Medulla oblongata (tissue), 1 donor: Measurements from ENCODE around the gene ANTXR1.

Experiments used
- DNase-seq: peaks from one replicate; pipeline ENCODE4 v3.0.0-alpha.2; 2015; ENCODE audit errors: extremely low spot score

The ANTXR1 gene

DNA sequence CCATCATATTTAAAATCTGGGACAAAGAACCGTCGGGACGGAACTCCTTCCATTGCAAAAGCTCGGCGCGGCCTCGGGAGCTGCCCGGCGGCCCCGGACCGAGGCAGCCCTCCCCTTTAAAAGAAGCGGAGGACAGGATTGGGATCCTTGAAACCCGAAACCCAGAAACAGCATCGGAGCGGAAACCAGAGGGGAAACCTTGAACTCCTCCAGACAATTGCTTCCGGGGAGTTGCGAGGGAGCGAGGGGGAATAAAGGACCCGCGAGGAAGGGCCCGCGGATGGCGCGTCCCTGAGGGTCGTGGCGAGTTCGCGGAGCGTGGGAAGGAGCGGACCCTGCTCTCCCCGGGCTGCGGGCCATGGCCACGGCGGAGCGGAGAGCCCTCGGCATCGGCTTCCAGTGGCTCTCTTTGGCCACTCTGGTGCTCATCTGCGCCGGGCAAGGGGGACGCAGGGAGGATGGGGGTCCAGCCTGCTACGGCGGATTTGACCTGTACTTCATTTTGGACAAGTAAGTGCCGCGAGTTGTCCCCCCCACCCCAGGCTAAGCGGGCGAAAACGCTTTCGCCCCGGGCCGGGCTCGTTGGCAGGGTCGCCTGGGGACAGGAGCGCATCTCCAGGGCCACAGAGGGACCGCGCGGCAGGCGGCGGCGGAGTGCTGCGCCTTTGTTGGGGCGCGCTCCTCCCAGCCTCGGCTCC lies at the start of gene ANTXR1:
Gene ANTXR1 (plus strand): TSS at position 38 of the 698 bp plus-strand sequence. CDS start 321 bp downstream, at position 359.
- DNase-seq: peak; percentile 58

DNA sequence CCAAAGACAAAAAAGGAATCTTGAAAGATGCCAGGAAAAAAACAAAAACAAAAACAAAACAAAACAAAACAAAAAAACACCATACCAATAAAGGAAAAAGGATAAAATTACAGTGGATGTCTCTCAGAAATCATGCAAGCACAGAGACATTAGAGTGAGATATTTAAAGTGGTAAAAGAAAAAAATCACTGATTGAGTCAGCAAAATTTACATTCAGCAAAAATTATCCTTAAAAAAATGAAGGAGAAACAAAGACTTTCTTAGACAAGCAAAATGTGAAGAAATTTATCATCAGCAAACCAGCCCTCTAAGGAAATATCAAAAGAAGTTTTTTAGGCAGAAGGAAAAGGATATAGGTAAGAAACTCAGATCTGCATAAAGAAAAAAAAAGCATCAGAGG lies 48.7 kb upstream of the ANTXR1 start:
- no peak for DNase-seq

DNA sequence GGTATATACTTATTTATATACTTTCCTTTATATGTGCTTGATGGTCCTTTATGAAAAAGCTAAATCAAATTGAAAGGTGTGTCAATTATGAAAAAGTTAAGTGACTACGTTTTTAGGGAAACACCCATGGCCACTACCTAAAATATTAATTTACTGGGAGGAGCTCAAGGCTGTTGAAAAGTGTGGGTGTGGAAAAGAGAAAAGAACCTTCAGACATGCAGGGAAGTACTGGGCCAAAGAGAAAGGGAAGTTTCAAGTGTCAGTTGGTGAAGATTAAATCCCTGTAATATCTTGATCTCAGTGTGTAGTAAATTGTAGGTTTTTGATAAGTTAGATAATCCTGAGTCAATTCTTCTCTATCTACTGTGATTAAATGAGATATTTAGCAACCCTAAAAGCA lies 44.8 kb upstream of the ANTXR1 start:
- no peak for DNase-seq

DNA sequence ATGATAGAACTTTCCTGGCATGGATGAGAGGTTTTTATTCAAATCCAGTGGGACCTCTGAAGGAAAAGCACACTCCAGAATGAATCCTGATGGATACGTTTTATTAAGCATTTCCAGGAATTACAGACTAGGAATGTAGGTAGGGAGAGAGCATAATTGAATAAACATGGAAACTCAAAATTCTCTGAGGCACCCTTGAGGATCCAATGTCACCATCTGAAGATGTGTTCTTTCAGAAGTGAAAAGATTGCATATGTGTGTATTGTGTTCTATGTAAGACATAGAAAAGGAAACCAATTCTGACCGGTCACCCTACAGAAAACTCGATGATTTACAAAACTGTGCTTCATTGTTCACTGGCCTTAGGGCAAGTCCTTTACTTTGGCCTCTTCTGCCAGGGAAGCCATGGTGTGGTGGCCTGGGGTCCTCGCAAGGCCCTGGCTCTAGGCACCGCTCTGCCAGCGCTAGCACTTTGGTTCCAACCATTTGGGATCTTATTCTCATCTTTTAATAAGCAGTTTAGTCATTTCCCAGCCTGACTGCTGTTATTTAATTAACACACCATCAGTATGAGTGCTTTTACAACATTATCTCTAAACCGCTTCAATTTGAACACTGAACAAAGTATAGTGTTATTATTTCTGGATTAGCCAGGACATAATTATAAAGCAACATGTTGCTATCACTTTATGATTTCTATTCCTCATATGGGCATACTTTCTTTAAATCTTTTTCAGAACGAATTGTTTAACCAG lies 43.1 kb upstream of the ANTXR1 start:
- no peak for DNase-seq

DNA sequence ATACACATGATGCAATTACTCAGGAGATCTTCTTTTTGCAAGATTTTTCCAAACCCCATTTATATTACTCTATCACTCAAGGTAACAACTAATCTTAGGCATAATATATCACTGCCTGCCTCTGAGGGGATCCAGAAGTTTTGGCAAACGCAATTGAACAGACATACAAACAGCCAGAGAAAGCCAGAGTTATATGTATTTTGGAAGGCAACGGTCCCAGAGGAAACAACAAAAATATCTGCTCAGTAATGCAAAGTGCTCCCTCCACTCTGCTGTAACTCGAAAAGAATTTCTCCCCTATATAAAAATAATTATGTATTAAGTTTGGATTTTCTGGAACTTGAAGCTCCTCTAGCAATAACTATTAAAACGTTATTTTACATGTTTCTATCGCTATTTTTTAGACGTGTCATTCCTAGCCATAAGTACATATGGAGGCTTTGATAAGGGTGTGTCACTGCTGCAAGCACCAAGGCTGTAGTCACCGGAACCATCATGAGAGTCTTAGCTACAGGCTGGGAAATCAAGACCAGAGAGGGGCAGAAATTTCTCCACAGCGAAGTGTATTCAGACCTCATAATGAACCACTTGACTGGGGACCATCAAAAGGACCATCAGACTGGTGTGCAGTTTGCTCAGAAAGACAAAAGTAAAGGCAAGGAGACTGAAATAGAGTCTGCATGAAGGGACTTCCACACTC lies 42.3 kb upstream of the ANTXR1 start:
- DNase-seq: no peak

DNA sequence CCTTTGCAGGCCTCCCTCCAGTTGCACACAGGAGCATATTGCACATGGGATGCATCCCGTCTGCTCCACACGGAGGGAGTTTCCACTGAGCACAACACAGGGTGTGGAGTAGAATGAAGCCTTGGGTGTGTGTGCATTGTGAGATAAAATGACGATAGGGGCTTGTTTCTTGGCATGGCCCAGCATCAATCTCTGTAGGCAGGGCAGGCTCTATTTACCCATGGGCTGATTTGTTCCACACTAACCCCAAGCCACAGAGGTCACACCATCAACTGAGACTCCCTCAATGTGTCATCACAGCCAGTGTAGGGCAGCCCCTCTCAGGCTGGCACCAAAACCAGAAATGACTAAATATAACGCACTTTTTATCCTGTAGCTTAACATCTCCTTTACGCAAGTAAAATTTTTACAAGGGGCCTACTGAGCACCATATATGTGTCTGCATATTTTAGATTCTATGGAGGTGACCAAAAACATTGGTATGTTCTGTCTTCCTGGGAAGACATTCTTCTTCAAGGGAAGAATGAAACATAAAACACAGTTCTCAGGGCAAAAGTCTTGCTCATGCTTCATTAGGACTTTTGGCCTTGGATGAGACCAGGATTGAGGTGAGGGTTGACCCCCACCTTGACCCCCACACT lies 41.3 kb upstream of the ANTXR1 start:
- DNase-seq: no peak

DNA sequence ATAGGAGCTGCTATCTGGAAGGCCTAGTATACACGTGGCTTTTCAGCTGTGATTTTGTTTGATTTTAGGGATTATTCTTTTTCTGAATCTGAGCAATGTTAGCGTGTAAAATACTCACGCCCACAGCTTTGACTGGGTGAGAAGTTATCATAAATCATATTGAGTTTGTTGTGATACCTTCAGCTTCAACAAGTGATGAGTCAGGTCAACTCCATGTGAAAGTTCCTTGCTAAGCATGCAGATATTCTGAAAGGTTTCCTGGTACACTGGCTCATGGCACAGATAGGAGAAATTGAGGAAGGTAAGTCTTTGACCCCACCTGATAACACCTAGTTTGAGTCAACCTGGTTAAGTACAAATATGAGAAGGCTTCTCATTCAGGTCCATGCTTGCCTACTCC lies 38.7 kb upstream of the ANTXR1 start, which contains the start of gene GKN1:
Gene GKN1 (plus strand): TSS at position 386 of the 400 bp plus-strand sequence. CDS start 42 bp downstream, outside the sequence.
- DNase-seq: no peak

DNA sequence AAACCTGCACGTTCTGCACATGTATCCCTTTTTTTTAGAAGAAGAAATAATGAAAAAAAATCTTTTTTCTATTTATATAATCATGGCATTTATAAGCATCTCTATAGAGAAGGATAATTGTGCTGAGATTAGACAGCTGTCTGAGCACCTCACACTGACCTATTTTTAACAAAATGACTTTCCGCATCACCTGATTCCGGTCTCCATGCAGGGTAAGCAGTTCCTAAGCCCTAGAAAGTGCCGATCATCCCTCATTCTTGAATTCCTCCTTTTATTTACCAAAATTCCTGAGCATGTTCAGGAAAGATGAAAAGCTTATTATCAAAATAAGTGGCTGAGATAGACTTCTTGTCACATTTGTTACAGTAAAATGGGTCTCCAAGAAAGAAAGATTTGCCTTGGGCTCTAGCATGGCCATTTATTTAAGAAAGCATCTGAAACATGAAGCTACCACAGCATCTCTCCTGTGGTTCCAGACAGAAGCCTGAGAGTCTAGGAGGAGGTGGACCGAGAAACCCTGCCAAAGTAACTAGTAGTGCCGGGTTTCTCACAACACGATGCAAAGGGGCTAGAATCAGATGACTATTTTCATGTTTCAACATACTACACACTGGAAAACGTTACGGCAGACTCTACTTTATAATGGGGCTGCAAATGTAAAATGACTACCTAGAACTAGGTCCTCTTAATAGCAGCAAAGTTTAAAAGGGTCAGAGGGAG lies 37.9 kb upstream of the ANTXR1 start:
- DNase-seq: no peak

DNA sequence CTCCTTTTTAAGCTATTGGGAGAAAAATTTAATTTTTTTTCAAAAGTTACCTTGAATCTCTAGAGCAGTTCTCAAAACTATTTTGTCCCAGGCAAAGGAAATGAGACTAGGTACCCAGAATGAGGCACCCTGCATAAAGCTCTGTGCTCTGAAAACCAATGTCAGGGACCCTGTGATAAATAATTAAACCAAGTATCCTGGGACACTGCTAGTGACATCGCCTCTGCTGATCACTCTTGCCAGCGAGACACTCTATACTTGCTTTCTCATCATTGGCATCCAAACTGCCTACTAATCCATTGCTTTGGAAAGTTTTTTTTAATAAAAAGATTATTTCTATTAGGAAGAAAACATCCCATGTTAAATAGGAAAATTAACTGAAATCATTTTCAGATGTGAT lies 37.1 kb upstream of the ANTXR1 start:
- no peak for DNase-seq

DNA sequence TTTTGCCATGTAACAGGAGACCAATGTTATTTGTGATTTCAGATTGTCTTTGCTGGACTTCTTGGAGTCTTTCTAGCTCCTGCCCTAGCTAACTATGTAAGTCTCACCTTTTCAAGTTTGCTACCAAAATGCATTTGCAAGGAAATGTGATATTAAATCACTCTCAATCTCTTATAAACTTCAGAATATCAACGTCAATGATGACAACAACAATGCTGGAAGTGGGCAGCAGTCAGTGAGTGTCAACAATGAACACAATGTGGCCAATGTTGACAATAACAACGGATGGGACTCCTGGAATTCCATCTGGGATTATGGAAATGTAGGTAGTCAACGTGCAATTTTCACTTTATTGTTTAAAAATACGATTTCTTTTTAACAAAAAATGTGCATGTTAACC lies 35.5 kb upstream of the ANTXR1 start:
- no peak for DNase-seq

DNA sequence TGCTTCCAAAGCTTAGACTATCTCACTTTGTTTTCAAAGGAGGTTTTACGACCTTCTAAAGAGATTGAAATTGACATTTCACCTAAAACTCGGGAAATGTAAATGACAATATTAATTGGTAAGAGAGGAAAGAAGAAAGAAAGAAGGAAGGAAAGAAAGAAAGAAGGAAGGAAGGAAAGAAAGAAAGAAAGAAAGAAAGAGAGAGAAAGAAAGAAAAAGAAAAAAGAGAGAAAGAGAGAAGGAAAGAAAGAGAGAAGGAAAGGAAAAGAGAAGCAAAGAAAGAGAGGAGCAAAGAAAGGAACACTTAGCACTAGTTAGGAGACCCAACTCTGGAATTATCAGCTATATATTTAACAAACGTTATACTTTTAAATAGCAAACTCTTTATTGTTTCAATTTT lies 34.9 kb upstream of the ANTXR1 start:
- DNase-seq: no peak

DNA sequence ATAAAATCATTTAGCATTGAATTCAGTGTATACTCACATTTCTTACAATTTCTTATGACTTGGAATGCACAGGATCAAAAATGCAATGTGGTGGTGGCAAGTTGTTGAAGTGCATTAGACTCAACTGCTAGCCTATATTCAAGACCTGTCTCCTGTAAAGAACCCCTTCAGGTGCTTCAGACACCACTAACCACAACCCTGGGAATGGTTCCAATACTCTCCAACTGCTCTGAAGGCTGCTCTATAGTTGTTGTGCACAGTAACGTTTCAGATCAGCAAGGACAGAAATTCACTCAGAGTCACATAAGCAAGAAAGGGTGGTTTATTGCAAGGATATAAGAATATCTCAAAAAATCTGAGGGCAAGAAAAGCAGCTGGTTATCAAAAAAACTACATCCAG lies 32.0 kb upstream of the ANTXR1 start:
- DNase-seq: no peak

DNA sequence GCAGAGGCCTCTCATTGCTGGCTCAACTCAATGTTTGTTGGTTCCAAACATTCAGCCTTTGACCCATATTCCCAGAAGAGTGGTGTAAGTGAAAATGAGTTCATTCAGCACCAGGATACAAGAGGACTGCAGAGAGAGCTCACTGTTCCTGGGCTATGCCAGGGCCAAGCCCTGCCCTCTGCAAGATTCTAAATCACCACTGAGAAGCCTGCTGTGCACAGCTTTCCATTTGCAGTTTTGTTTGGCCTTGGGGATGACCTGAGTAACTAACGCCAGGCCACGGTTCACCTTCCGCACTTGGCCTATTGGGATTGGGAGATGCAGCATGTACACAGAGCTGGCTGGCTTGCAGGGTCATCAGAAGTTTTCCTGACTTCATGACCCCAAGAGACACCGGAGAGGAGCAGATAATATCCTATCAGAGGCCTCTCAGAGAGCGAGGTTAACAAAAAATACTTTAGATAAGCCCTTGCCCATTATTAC lies 25.9 kb upstream of the ANTXR1 start:
- DNase-seq: peak; percentile 58

DNA sequence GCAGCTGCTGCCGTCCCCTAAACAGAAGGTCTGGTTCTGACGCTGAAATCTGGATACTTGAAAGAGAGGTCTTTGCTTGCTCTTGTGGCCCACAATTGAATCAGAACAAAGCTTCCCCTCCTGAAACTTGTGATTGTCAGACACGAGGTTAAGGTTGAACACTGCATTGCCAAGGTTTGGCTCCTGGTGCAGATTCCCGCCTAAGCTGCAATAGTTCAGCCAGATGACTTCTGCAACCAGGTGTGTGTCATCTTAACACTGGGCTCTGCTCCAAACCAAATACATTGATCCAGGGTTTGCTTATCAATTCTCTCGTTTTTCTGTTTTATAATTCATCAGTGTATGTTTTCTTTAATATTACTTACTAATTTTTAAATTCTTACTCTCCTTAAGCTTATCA lies 23.9 kb upstream of the ANTXR1 start:
- DNase-seq: no peak

DNA sequence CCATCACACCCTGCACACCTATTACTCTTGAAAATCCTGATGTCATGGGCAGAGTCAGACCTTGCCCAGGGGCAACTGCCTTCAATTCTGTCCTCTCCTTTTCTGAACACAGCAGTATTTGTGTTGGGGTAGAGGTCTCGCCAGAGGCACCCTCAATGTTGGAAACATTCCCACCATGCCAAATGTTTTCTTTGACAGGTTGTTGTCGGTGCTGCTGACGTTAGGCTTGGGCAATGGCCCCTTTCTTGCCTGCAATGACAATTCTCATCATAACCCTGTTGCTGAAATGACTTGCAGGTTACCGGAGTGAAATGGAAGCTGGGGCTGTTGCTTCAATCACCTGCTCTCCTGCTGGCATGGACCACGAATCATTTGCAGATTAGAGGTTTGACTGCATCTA lies 20.6 kb upstream of the ANTXR1 start:
- no peak for DNase-seq

DNA sequence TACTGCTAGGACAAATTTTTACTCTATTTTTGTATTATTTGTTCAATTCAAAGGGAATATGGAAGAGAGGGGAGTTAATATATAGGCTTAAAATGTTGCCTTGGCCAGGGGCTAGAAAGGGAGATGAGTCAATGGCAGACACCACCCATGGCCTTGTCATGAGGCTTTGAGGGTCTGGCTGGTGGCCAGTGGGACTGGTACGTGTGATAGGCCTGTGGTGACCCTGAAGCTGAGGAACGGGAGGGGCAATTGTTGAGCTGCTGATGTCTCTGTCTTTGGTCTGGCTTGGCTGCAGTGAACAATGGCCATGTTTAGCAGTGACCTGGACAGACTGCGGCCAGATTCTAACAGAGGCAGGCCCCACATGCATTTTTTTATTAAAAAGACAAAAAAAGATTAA lies 20.0 kb upstream of the ANTXR1 start:
- DNase-seq: no peak

DNA sequence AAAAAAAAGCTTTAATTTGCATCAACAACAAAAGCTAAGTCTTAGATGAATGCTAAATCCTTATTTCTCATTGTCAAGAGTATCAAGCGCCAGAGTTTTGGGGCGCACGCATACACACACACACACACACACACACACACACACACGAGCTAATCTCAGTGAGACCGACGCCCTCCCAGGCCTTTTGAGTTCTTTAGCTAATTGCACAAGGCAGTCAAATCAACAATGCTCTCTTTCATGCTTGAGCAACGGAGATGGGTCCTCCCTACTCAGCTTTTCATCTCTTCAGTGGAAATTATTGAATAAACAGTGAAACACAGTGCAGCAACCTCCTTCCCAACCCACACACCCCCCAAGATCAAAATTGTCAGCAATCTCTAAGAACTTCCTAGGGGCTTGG lies 19.3 kb upstream of the ANTXR1 start:
- no peak for DNase-seq

DNA sequence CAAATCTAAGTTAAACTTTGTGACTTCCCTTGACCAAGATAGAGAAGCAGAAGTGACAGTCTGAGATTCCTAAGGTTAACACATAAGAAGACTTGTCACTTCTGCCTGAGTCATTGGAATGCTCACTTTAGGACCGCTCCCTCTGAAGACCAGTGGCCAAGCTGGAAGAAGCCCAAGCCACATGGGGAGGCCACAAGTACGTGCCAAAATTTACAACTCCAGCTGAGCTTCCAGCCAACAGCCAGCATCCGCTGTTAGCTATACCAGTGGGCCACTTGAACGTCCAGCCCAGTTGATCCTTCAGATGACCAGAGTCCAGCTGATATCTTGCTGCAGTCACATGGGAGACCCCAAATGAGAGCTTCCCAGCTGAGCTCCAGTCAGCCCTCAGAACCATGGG lies 18.1 kb upstream of the ANTXR1 start:
- peak; percentile 8 for DNase-seq

DNA sequence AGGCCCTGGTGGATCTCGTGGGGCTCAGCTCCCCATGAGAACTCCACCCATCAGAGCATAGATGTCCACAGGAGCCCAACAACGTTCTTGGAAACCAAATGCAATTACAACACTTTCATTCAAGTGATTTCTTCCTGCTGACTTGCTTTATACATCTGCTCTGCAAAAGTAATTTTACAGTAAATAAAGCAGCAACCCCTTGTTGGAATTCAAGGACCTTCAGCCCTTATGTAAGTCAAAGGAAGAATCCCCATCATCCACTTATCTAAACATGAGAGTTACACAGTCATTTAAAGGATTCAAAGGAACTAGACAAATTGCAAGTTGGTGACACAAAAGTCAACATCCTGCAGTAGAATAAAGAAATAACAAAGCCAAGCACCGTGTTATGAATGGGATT lies 17.1 kb upstream of the ANTXR1 start:
- no peak for DNase-seq

DNA sequence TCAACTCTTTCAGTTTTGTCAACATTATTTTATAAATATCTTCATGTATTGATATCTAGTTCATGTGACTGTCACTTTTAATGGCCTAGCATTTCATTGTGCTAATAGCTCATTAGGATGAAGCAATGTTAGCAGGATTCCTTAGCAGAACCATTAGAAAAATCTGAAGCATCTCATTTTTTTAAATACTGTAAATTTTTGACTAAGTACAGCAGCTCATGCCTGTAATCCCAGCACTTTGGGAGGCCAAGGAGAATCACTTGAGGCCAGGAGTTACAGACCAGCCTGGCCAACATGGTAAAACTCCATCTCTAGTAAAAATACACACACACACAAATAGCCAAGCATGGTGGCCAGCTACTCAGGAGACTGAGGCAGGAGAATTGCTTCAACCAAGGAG lies 15.6 kb upstream of the ANTXR1 start:
- DNase-seq: no peak

DNA sequence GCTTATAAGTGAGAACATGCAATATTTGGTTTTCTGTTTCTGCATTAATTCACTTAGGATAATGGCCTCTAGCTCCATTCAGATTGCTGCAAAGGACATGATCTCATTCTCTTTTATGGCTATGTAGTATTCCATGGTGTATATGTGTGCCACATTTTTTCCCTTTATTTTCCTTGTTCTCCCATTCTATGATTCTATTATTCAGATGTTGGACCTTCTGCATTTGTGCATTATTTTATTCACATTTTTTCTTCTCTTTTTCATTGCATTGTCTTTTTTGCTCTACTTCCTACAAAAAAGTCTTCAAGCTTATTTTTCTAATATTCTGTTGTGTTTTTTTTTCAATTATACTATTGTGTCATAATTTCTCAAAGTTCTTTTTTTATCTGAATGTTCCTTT lies 11.1 kb upstream of the ANTXR1 start:
- no peak for DNase-seq
